Keratinocyte (primary cell): Measurements from ENCODE around the gene GOLPH3L.

Source experiments
- CTCF ChIP-seq, 3 experiments: IDR thresholded peaks in 1 of 3; conservative IDR thresholded peaks in 1 of 3; optimal IDR thresholded peaks in 1 of 3; 2 replicates in 2 of 3; 3 replicates in 1 of 3; pipeline versions ENCODE3 to v1.5.1; 2011; ENCODE audit warnings: low read length in 3 of 3, mild to moderate bottlenecking in 3 of 3, moderate library complexity in 2 of 3, control low read depth in 1 of 3, inconsistent platforms in 1 of 3; ENCODE audit not compliant: insufficient read depth in 2 of 3; ENCODE audit errors: extremely low read depth in 1 of 3
- EZH2 ChIP-seq: IDR thresholded peaks from one replicate; pipeline ENCODE4 v1.6.1; 2012; ENCODE audit warnings: inconsistent platforms, mild to moderate bottlenecking, low read length, moderate library complexity

GRCh38 chr1:150692720-150693119, 4.2 kb downstream of the GOLPH3L start:
- TF ChIP-seq EZH2 (no peak), CTCF (optimal IDR thresholded peaks at IDR 0.05 in 1 of 3, IDR thresholded peaks at IDR 0.05 in 1 of 3, conservative IDR thresholded peaks at IDR 0.05 in 1 of 3; ENCODE audit: extremely low read depth in 1 of 3, insufficient read depth in 2 of 3, low read length in 3 of 3) (no peak)
